SK-N-SH (cell line): ENCODE results near the gene GPD2.

Source experiments
- CHD2 ChIP-seq: fragments of 150-350 bp; IDR thresholded peaks from 2 replicates; pipeline ENCODE4 v1.6.1; 2018; ENCODE audit warnings: low read length; ENCODE audit not compliant: partially characterized antibody
- EP300 ChIP-seq, 2 experiments: IDR thresholded peaks; 2 replicates each; pipeline versions ENCODE4 v1.4.0 to v1.6.1; 2012; ENCODE audit warnings: borderline replicate concordance in 1 of 2, low read depth in 1 of 2, low read length in 1 of 2
- EZH2phosphoT487 ChIP-seq: fragments of 200-600 bp; sonication (generic); IDR thresholded peaks from 2 replicates; pipeline ENCODE4 v1.6.1; 2017; ENCODE audit warnings: low read depth, mixed run types, mild to moderate bottlenecking, antibody characterized with exemption, moderate library complexity, borderline replicate concordance
- GABPA ChIP-seq: IDR thresholded peaks from 2 replicates; pipeline ENCODE4 v1.4.0; 2012; ENCODE audit warnings: low read depth, mild to moderate bottlenecking
- GATA2 ChIP-seq: sonication (generic); formaldehyde crosslinking; IDR thresholded peaks from 2 replicates; pipeline ENCODE4 v1.5.0; 2020; ENCODE audit warnings: mild to moderate bottlenecking, missing genetic modification reagents
- NFIC ChIP-seq: IDR thresholded peaks from 2 replicates; pipeline ENCODE4 v1.4.0; 2012; ENCODE audit warnings: borderline replicate concordance
- POLR2AphosphoS5 ChIP-seq: IDR thresholded peaks from 2 replicates; pipeline ENCODE4 v1.6.1; 2012; ENCODE audit warnings: low read depth, low read length
- RAD21 ChIP-seq: IDR thresholded peaks from 2 replicates; pipeline ENCODE4 v1.6.1; 2012; ENCODE audit warnings: mild to moderate bottlenecking, low read length
- RXRA ChIP-seq: IDR thresholded peaks from 2 replicates; pipeline ENCODE4 v1.4.0; 2012; ENCODE audit warnings: low read depth, mild to moderate bottlenecking, borderline replicate concordance
- YY1 ChIP-seq: IDR thresholded peaks from 2 replicates; pipeline ENCODE4 v1.4.0; 2012; ENCODE audit warnings: low read depth, mild to moderate bottlenecking
- TF ChIP-seq, protein P1 (sequence below): fragments of 200-600 bp; sonication (generic); IDR thresholded peaks from 2 replicates; pipeline ENCODE4 v1.6.1; 2017; ENCODE audit warnings: antibody characterized with exemption, mild to moderate bottlenecking, moderate library complexity
- TF ChIP-seq, protein P2 (sequence below): IDR thresholded peaks from 2 replicates; pipeline ENCODE4 v1.4.0; 2012; ENCODE audit warnings: low read depth
- TF ChIP-seq, protein P3 (sequence below): IDR thresholded peaks from 2 replicates; pipeline ENCODE4 v1.4.0; 2012; ENCODE audit warnings: low read depth, borderline replicate concordance
- TF ChIP-seq, protein P4 (sequence below): IDR thresholded peaks from 2 replicates; pipeline ENCODE4 v1.6.1; 2012; ENCODE audit warnings: mild to moderate bottlenecking, low read depth, low read length, moderate library complexity

DNA sequence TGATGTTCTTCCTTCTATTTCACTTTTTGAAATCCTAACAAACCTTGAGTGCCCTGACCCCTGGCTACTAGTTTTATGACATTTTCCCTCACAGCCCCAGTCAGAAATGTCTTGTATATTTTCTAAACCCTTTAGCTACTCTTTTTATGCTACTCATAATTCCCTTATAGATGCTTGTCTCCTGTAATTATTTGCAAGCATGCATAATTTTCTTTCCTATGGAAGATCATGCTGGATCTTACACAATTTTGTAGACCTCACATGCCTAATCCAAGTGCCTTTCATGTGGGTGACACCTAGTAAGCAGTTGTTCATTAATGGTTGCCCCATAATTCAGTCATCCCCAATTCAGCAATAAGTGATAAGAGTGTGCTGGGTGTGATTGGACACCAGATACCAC lies 6.9 kb downstream of the GPD2 start:
- TF ChIP-seq, protein P1, sequence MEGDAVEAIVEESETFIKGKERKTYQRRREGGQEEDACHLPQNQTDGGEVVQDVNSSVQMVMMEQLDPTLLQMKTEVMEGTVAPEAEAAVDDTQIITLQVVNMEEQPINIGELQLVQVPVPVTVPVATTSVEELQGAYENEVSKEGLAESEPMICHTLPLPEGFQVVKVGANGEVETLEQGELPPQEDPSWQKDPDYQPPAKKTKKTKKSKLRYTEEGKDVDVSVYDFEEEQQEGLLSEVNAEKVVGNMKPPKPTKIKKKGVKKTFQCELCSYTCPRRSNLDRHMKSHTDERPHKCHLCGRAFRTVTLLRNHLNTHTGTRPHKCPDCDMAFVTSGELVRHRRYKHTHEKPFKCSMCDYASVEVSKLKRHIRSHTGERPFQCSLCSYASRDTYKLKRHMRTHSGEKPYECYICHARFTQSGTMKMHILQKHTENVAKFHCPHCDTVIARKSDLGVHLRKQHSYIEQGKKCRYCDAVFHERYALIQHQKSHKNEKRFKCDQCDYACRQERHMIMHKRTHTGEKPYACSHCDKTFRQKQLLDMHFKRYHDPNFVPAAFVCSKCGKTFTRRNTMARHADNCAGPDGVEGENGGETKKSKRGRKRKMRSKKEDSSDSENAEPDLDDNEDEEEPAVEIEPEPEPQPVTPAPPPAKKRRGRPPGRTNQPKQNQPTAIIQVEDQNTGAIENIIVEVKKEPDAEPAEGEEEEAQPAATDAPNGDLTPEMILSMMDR: no peak
- TF ChIP-seq CHD2: no peak
- no peak for TF ChIP-seq EP300 (IDR thresholded peaks at IDR 0.05; ENCODE audit: borderline replicate concordance in 1 of 2, low read depth in 1 of 2, low read length in 1 of 2)
- no peak for TF ChIP-seq YY1
- TF ChIP-seq, protein P2, sequence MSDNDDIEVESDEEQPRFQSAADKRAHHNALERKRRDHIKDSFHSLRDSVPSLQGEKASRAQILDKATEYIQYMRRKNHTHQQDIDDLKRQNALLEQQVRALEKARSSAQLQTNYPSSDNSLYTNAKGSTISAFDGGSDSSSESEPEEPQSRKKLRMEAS: no peak
- no peak for TF ChIP-seq GATA2
- no peak for TF ChIP-seq RAD21
- TF ChIP-seq POLR2AphosphoS5: no peak
- no peak for TF ChIP-seq NFIC
- TF ChIP-seq, protein P3, sequence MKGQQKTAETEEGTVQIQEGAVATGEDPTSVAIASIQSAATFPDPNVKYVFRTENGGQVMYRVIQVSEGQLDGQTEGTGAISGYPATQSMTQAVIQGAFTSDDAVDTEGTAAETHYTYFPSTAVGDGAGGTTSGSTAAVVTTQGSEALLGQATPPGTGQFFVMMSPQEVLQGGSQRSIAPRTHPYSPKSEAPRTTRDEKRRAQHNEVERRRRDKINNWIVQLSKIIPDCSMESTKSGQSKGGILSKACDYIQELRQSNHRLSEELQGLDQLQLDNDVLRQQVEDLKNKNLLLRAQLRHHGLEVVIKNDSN: no peak
- no peak for TF ChIP-seq RXRA
- TF ChIP-seq, protein P4, sequence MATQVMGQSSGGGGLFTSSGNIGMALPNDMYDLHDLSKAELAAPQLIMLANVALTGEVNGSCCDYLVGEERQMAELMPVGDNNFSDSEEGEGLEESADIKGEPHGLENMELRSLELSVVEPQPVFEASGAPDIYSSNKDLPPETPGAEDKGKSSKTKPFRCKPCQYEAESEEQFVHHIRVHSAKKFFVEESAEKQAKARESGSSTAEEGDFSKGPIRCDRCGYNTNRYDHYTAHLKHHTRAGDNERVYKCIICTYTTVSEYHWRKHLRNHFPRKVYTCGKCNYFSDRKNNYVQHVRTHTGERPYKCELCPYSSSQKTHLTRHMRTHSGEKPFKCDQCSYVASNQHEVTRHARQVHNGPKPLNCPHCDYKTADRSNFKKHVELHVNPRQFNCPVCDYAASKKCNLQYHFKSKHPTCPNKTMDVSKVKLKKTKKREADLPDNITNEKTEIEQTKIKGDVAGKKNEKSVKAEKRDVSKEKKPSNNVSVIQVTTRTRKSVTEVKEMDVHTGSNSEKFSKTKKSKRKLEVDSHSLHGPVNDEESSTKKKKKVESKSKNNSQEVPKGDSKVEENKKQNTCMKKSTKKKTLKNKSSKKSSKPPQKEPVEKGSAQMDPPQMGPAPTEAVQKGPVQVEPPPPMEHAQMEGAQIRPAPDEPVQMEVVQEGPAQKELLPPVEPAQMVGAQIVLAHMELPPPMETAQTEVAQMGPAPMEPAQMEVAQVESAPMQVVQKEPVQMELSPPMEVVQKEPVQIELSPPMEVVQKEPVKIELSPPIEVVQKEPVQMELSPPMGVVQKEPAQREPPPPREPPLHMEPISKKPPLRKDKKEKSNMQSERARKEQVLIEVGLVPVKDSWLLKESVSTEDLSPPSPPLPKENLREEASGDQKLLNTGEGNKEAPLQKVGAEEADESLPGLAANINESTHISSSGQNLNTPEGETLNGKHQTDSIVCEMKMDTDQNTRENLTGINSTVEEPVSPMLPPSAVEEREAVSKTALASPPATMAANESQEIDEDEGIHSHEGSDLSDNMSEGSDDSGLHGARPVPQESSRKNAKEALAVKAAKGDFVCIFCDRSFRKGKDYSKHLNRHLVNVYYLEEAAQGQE: no peak
- TF ChIP-seq EZH2phosphoT487: no peak
- no peak for TF ChIP-seq GABPA
